ENCODE data around the gene WDR33. TPM values are rescaled to one million over a fixed set of nuclear protein-coding genes. Genes with fewer than 3 reads are reported as not detected.

Gene WDR33
- total RNA-seq, 4 donors from 2014 or later, result 25.8 to 53.3 (median 38.0) TPM

GRCh38 chr2:127658641-127659407, 152.1 kb downstream of the WDR33 start:
- ATAC-seq (ENCODE audit: low FRiP score) (no peak), DNase-seq (ENCODE audit: low spot score) (no peak)
- TF ChIP-seq CTCF (IDR thresholded peaks at IDR 0.05), result no peak

GRCh38 chr2:127658146-127658545, 152.8 kb downstream of the WDR33 start:
- ATAC-seq (ENCODE audit: low FRiP score) (no peak), DNase-seq (ENCODE audit: low spot score) (no peak)
- TF ChIP-seq CTCF (IDR thresholded peaks at IDR 0.05), result no peak

GRCh38 chr2:127657232-127657595, 153.8 kb downstream of the WDR33 start:
- no peak for TF ChIP-seq CTCF (IDR thresholded peaks at IDR 0.05)
- ATAC-seq (ENCODE audit: low FRiP score) (no peak), DNase-seq (ENCODE audit: low spot score) (no peak)

DNA sequence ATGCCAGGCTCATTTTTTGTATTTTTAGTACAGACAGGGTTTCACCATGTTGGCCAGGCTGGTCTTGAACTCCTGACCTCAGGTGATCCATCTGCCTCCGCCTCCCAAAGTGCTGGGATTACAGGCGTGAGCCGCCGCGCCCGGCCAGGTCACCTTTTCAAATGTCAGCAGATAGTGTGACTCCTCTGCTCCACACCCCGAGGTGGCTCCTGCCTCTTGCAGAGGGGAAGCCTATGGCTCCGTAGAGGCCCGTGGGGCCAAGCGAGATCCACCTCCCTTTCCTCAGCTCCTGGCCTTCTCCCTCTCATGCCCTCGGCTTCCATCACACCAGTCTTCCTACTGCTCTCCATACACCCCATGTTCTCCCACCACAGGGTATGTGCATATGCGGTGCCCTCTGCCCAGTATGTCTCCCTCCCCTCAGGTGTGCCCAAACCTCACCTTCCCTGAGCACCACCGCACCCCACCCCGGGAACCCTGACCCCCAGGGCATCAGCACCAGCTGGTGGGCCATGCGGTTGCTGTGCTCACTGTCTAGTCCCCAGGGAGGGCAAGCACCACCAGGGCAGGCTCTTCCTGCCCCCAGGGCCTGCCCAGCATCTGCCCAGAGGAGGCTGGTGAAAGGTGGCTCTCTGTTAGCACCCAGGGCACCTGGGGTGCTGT, 154.3 kb downstream of the WDR33 start:
- TF ChIP-seq CTCF (IDR thresholded peaks at IDR 0.05), result no peak
- ATAC-seq (ENCODE audit: low FRiP score), result no peak

DNA sequence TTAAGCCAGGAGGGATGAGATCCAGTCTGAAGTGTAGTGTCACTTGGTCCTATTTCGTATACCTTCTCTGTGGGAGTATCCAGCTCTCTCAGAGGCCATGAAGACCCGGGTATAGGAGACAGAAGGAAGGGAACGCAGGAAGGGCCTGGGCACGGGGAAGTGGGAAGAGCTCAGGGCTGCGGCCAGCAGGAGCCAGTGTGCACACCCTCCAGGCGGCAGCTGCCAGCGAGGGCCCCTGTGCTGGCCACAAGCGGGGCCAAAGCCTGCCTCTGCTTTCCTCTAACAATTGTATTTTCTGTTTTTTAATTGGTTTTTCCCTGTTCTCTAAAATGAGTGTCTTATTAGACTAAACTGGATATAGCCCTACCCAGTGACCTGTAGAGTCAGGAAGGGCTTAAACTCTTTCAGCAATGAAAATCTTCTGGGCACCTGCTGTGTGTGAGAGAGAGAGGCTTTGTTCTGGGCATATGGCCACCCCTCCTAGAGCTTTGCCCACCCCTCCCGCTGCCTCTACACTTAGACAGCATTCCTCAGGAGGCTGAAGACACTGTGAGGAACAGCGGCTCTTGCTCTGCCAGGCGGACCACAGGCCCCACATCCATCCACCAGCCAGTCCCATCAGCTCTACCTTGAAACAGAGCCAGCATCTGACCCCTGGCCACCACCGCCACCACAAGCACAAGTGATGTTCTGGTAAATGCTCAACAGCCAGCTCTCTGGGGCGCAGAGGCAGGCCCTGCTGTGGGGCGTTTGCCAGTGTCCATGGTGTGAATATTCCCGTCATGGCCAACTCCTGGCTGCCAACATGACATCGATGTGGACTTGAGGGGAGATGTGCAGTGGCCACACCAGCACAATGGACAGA, 155.5 kb downstream of the WDR33 start:
- no peak for DNase-seq (ENCODE audit: low spot score)
- no peak for ATAC-seq (ENCODE audit: low FRiP score)
- no peak for TF ChIP-seq CTCF (IDR thresholded peaks at IDR 0.05)

More for the DNA sequence above, 154.3 kb downstream of the WDR33 start:
- no peak for DNase-seq (ENCODE audit: low spot score)

DNA sequence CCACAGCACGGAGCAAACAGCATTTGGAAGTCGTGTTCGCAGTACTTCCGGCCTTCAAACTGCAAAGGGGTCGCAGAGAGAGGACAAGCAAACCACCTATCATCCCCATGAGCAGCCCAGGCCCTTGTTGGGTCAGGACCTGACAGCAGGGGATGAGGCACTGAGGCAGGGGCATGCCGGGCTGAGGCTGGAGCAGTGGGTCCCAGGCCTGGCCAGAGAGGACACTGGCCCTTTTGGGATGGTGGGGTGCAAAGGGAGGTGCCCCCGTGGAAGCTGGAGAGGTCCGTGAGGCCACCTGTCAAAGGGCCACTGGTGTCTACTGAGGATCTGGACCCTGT, 156.2 kb downstream of the WDR33 start:
- ATAC-seq (ENCODE audit: low FRiP score) (no peak), DNase-seq (ENCODE audit: low spot score) (no peak)
- TF ChIP-seq CTCF (IDR thresholded peaks at IDR 0.05), result no peak

Data from omental fat pad (tissue), 4 donors.